ENCODE results near the gene FKBP1B. TPM values are rescaled to one million over a fixed set of nuclear protein-coding genes. Genes with fewer than 3 reads are reported as not detected.

Gene FKBP1B
- total and polyA plus RNA-seq, 4 donors: 10.5 to 19.0 (median 13.3) TPM

- no peak for DNase-seq
- no peaks in the 10 kb centered on the region for H3K9me3 ChIP-seq (ENCODE audit: control insufficient read depth in 4 of 4, insufficient read depth in 3 of 4, low read length in 3 of 4)
- no peak for TF ChIP-seq CTCF (IDR thresholded peaks at IDR 0.05; ENCODE audit: control extremely low read depth, extremely low read depth)
Measured at GRCh38 chr2:24015562-24016375, 33.8 kb upstream of the FKBP1B start.

GRCh38 chr2:24016376-24016761 is 33.2 kb upstream of the FKBP1B start:
- Histone ChIP-seq H3K27ac (ENCODE audit: low read depth in 1 of 2, low read length in 1 of 2) (no peak overlapping the region), H3K9me3 (ENCODE audit: control insufficient read depth in 4 of 4, insufficient read depth in 3 of 4, low read length in 3 of 4) (no peaks in the 10 kb centered on the region), H3K4me1 (ENCODE audit: control insufficient read depth in 5 of 5, insufficient read depth in 5 of 5, low read length in 5 of 5) (no peaks in the 10 kb centered on the region), H3K9ac (ENCODE audit: insufficient read depth in 1 of 2, low read length in 2 of 2) (no peak overlapping the region), H3K4me3 (no peak overlapping the region), H3K27me3 (ENCODE audit: control insufficient read depth in 3 of 3, insufficient read depth in 3 of 3, low read length in 2 of 3) (peaks cover 0 to 4% (median 0%) of the 10 kb centered on the region in 3 donors), H3K36me3 (ENCODE audit: control insufficient read depth in 4 of 4, insufficient read depth in 4 of 4, low read length in 4 of 4) (no peaks in the 10 kb centered on the region)
- DNase-seq (no peak), ATAC-seq (ENCODE audit: insufficient read depth, low FRiP score) (no peak)
- no peak for TF ChIP-seq CTCF (IDR thresholded peaks at IDR 0.05; ENCODE audit: control extremely low read depth, extremely low read depth)
- 85 to 86% methylated on average over 9 of the region's 9 CpGs for WGBS, 2 donors

More at GRCh38 chr2:24015562-24016375, 33.8 kb upstream of the FKBP1B start:
- peaks cover 0 to 7% (median 0%) of the 10 kb centered on the region in 3 donors for H3K27me3 ChIP-seq (ENCODE audit: control insufficient read depth in 3 of 3, insufficient read depth in 3 of 3, low read length in 2 of 3)
- H3K36me3 ChIP-seq (ENCODE audit: control insufficient read depth in 4 of 4, insufficient read depth in 4 of 4, low read length in 4 of 4): no peaks in the 10 kb centered on the region
- H3K4me1 ChIP-seq (ENCODE audit: control insufficient read depth in 5 of 5, insufficient read depth in 5 of 5, low read length in 5 of 5): no peaks in the 10 kb centered on the region
- H3K4me3 ChIP-seq: no peak overlapping the region
- no peak for ATAC-seq (ENCODE audit: insufficient read depth, low FRiP score)
- 75 to 91% methylated on average over 11 of the region's 11 CpGs for WGBS, 2 donors
- no peak overlapping the region for H3K27ac ChIP-seq (ENCODE audit: low read depth in 1 of 2, low read length in 1 of 2)
- no peak overlapping the region for H3K9ac ChIP-seq (ENCODE audit: insufficient read depth in 1 of 2, low read length in 2 of 2)

GRCh38 chr2:24016853-24017703 is 32.5 kb upstream of the FKBP1B start:
- no peaks in the 10 kb centered on the region for H3K4me1 ChIP-seq (ENCODE audit: control insufficient read depth in 5 of 5, insufficient read depth in 5 of 5, low read length in 5 of 5)
- ATAC-seq (ENCODE audit: insufficient read depth, low FRiP score): no peak
- no peak for DNase-seq
- no peaks in the 10 kb centered on the region for H3K9me3 ChIP-seq (ENCODE audit: control insufficient read depth in 4 of 4, insufficient read depth in 3 of 4, low read length in 3 of 4)
- H3K4me3 ChIP-seq: no peak overlapping the region
- no peak for TF ChIP-seq CTCF (IDR thresholded peaks at IDR 0.05; ENCODE audit: control extremely low read depth, extremely low read depth)
- no peaks in the 10 kb centered on the region for H3K36me3 ChIP-seq (ENCODE audit: control insufficient read depth in 4 of 4, insufficient read depth in 4 of 4, low read length in 4 of 4)
- no peak overlapping the region for H3K27ac ChIP-seq (ENCODE audit: low read depth in 1 of 2, low read length in 1 of 2)
- 92 to 93% methylated on average over 35 of the region's 35 CpGs for WGBS, 2 donors
- H3K27me3 ChIP-seq (ENCODE audit: control insufficient read depth in 3 of 3, insufficient read depth in 3 of 3, low read length in 2 of 3): no peaks in the 10 kb centered on the region
- no peak overlapping the region for H3K9ac ChIP-seq (ENCODE audit: insufficient read depth in 1 of 2, low read length in 2 of 2)

All from lung (tissue), 12 donors.